ENCODE measurements around the gene SLC13A5.

DNA sequence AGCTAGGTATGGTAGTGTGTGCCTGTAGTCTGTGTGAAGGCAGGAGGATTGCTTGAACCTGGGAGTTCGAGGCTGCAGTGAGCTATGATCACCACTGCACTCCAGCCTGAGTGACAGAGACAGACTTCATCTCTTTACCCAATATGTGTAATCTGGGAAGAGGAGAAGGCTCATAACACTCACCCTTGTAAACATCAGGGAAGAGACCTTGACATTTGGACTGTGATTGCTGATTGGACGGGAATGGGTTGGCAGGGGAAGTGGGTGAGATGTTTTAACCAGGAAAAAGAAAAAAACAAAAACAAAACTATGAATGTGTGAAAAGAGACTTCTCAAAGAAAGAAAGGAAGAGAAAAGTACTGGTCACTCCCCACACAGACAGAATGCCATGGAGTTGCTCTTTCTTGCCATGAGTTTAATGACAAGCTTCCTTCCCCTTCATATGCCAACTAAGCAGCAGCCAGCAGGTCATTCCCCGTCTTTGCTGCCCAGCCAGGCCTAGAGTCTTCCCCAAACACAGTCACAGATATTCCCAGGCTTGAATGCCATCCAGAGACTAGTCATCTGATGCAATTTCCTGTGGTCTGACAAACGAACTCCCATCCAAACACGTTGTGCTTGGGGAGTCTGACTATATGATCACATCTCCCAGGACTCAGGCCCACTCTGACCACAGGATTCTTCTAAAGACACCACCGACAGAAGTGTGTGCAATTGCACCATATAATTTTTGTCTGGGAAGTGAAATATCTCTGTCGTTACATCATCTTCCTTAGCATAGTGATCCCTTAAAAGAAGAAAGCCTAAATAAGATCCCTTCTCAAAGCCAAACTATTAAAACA, 39.1 kb upstream of the SLC13A5 start:
- TF ChIP-seq, protein P1, sequence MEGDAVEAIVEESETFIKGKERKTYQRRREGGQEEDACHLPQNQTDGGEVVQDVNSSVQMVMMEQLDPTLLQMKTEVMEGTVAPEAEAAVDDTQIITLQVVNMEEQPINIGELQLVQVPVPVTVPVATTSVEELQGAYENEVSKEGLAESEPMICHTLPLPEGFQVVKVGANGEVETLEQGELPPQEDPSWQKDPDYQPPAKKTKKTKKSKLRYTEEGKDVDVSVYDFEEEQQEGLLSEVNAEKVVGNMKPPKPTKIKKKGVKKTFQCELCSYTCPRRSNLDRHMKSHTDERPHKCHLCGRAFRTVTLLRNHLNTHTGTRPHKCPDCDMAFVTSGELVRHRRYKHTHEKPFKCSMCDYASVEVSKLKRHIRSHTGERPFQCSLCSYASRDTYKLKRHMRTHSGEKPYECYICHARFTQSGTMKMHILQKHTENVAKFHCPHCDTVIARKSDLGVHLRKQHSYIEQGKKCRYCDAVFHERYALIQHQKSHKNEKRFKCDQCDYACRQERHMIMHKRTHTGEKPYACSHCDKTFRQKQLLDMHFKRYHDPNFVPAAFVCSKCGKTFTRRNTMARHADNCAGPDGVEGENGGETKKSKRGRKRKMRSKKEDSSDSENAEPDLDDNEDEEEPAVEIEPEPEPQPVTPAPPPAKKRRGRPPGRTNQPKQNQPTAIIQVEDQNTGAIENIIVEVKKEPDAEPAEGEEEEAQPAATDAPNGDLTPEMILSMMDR (IDR thresholded peaks at IDR 0.05): no peak
- TF ChIP-seq POLR2A (IDR thresholded peaks at IDR 0.05): no peak

Measured in heart left ventricle (tissue), 13 donors.